Nephron (organoid): Measurements from ENCODE around the gene LIPA.

Experiments used
- H3K27ac Mint-ChIP-seq, 3 experiments: 2 replicates each; pipeline ENCODE4 v1.8.0; 2020; ENCODE audit warnings: mixed read lengths in 3 of 3, mild to moderate bottlenecking in 2 of 3, moderate library complexity in 1 of 3
- H3K27me3 Mint-ChIP-seq: 2 replicates; pipeline ENCODE4 v1.8.0; 2021; ENCODE audit warnings: low read depth, mild to moderate bottlenecking, moderate library complexity, mixed read lengths
- H3K36me3 Mint-ChIP-seq: 2 replicates; pipeline ENCODE4 v1.8.0; 2020; ENCODE audit warnings: low read depth, mixed read lengths
- H3K4me1 Mint-ChIP-seq: 2 replicates; pipeline ENCODE4 v1.8.0; 2020; ENCODE audit warnings: mixed read lengths
- H3K4me3 Mint-ChIP-seq, 3 experiments: 2 replicates each; pipeline ENCODE4 v1.8.0; 2020; ENCODE audit warnings: mild to moderate bottlenecking in 3 of 3, mixed read lengths in 3 of 3, moderate library complexity in 2 of 3
- H3K9me3 Mint-ChIP-seq: 2 replicates; pipeline ENCODE4 v1.8.0; 2020; ENCODE audit warnings: mixed read lengths
- CTCF ChIP-seq, 3 experiments: fragments of 200-600 bp; sonication (generic); IDR thresholded peaks; one replicate each; pipeline ENCODE4 v1.5.0; 2021; ENCODE audit warnings: antibody characterized with exemption in 3 of 3; ENCODE audit not compliant: unreplicated experiment in 3 of 3

LIPA gene

DNA sequence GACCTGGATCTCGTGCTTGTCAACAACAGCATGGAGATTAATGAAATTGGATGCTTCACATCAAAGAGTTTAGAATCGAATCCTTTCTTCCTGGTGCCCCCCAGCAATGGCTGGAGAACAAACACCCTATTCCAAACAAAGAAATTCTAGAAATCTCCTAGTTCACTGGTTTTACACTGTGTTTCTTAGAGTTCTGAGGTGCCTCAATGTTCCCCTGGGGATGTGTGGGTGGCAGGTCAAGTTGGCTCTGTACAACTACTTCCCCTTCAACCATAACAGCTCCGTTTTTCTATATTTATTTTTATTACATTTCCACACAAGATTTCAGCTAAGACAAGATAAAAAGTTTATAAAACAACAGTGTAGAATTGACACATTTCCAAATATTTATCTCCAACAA, 66.9 kb downstream of the LIPA start:
- no peaks in the 10 kb centered on the region for H3K36me3 Mint-ChIP-seq
- no peak for TF ChIP-seq CTCF (IDR thresholded peaks at IDR 0.05; ENCODE audit: unreplicated experiment in 3 of 3)
- H3K27ac Mint-ChIP-seq: no peak overlapping the region
- peaks cover 16% of the 10 kb centered on the region for H3K4me1 Mint-ChIP-seq
- no peaks in the 10 kb centered on the region for H3K27me3 Mint-ChIP-seq
- H3K4me3 Mint-ChIP-seq: no peak overlapping the region
- peaks cover 6% of the 10 kb centered on the region for H3K9me3 Mint-ChIP-seq

DNA sequence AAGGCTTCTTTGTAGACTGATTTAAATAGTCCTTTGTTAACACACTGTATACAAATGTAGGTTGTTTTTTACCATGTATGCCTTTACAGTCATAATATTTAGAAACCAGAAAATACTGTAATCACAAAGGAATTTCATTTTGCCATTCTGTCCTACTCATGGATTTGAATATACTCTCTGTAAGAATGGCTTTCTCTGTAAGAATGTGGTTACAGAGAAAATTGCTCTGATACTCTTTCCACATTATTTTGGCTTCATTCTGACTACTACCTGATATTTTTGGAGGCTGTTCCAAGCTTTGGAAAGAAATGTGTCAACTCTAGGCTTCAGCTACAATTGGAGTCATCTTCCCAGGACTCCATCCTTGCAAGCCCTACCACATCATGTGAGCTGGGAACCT, 68.0 kb downstream of the LIPA start:
- Mint-ChIP-seq H3K36me3 (no peaks in the 10 kb centered on the region), H3K27me3 (no peaks in the 10 kb centered on the region), H3K9me3 (peaks cover 7% of the 10 kb centered on the region), H3K4me3 (no peak overlapping the region), H3K27ac (no peak overlapping the region), H3K4me1 (peaks cover 16% of the 10 kb centered on the region)
- TF ChIP-seq CTCF (IDR thresholded peaks at IDR 0.05; ENCODE audit: unreplicated experiment in 3 of 3): no peak

DNA sequence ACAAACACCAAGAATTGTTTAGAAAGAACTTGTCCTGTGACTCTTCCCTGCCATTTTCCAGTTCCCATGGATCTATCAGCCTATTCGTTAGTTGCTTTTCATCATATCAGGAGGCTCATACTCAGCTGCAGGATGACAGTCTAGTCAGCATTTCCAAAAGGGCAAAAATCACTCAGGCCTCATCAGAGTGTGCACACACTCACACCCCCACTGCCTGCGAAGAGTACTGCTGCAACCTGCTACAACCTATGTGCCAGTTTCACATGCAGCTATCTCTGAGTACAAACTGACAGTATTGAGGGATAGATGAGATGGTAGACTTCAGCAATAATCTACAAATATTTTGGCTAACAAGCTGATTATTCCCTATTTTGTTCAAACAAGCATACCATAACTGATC, 68.7 kb downstream of the LIPA start:
- Mint-ChIP-seq H3K4me3 (no peak overlapping the region), H3K9me3 (peaks cover 7% of the 10 kb centered on the region), H3K27me3 (no peaks in the 10 kb centered on the region)

DNA sequence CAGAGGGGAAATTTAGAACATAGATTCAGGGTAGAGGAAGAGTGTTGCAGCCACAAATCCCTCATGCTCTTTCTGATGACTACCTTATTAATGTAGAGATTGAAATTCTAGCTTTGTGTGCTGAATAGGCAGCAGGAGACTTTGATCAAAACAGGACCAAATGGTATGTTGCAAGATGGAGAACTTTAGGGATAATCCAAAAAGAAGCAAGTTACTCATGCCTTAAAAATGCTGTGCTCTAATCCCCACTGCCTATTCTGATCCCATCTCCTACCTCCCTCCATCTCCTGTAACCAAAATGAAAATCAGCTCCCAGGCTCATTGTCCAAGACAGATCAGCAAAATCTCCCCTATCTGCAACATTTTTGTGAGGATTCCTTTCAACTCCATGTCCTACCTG, 75.8 kb downstream of the LIPA start:
- Mint-ChIP-seq H3K9me3 (peaks cover 5% of the 10 kb centered on the region), H3K36me3 (no peaks in the 10 kb centered on the region), H3K27ac (no peak overlapping the region), H3K4me3 (no peak overlapping the region), H3K27me3 (peaks cover 4% of the 10 kb centered on the region), H3K4me1 (peaks cover 5% of the 10 kb centered on the region)
- no peak for TF ChIP-seq CTCF (IDR thresholded peaks at IDR 0.05; ENCODE audit: unreplicated experiment in 3 of 3)

More for the DNA sequence above, 68.7 kb downstream of the LIPA start:
- TF ChIP-seq CTCF (IDR thresholded peaks at IDR 0.05; ENCODE audit: unreplicated experiment in 3 of 3): no peak
- H3K36me3 Mint-ChIP-seq: no peaks in the 10 kb centered on the region
- no peak overlapping the region for H3K27ac Mint-ChIP-seq
- H3K4me1 Mint-ChIP-seq: peaks cover 16% of the 10 kb centered on the region

DNA sequence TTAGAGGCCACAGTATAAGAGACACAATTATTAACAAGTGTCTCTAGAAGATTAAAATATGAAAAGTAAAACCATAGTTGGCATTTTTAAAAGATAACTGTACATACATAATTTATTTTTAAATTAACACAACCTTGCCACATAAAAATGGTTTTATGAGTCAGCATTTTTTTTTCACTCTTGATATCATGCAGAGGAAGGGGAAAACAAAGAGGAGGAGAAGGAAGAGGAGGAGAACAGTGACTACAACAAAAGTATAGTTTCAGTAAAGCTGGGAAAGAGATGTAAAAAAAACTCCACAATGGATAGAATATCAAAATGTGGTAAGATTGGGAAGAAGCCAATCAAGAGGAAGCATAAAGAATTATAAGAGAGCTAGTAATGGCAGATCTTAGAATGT, 78.5 kb downstream of the LIPA start:
- Mint-ChIP-seq H3K27me3 (peaks cover 4% of the 10 kb centered on the region), H3K9me3 (no peaks in the 10 kb centered on the region), H3K4me3 (no peak overlapping the region), H3K4me1 (peaks cover 5% of the 10 kb centered on the region), H3K36me3 (no peaks in the 10 kb centered on the region), H3K27ac (no peak overlapping the region)
- TF ChIP-seq CTCF (IDR thresholded peaks at IDR 0.05; ENCODE audit: unreplicated experiment in 3 of 3): no peak

GRCh38 chr10:89171996-89172395, 79.6 kb downstream of the LIPA start:
- Mint-ChIP-seq H3K4me1 (peaks cover 5% of the 10 kb centered on the region), H3K36me3 (no peaks in the 10 kb centered on the region)

More at GRCh38 chr10:89171996-89172395, 79.6 kb downstream of the LIPA start:
- Mint-ChIP-seq H3K9me3 (no peaks in the 10 kb centered on the region), H3K4me3 (no peak overlapping the region), H3K27ac (no peak overlapping the region), H3K27me3 (peaks cover 4% of the 10 kb centered on the region)
- TF ChIP-seq CTCF (IDR thresholded peaks at IDR 0.05; ENCODE audit: unreplicated experiment in 3 of 3): no peak
